ENCODE data around the gene SHKBP1.

Gene SHKBP1

GRCh38 chr19:40588110-40588854 is 11.6 kb downstream of the SHKBP1 start:
- Histone ChIP-seq H3K9ac (ENCODE audit: low read depth, low read length, poor library complexity, severe bottlenecking) (no peak overlapping the region), H3K9me2 (replicated peaks; ENCODE audit: low read depth, low read length) (no peaks in the 10 kb centered on the region), H3K4me3 (ENCODE audit: low read length, poor library complexity, severe bottlenecking) (no peak overlapping the region), H2AFZ (ENCODE audit: low read length) (no peak overlapping the region), H3K4me2 (ENCODE audit: low read depth, low read length, poor library complexity, severe bottlenecking) (no peak overlapping the region), H3K4me1 (ENCODE audit: insufficient read depth, low read length, poor library complexity, severe bottlenecking) (no peaks in the 10 kb centered on the region), H3K27me3 (ENCODE audit: insufficient read depth, low read length, poor library complexity, severe bottlenecking) (no peaks in the 10 kb centered on the region), H3K79me2 (ENCODE audit: insufficient read depth, low read length) (no peaks in the 10 kb centered on the region), H3K9me3 (ENCODE audit: insufficient read depth, low read depth, low read length) (no peaks in the 10 kb centered on the region), H3F3A (ENCODE audit: low read depth) (no peaks in the 10 kb centered on the region), H3K36me3 (ENCODE audit: insufficient read depth, low read length) (no peaks in the 10 kb centered on the region), H4K20me1 (ENCODE audit: insufficient read depth, low read length, poor library complexity, severe bottlenecking) (no peaks in the 10 kb centered on the region)
- no peak for TF ChIP-seq EZH2phosphoT487 (IDR thresholded peaks at IDR 0.05; ENCODE audit: borderline replicate concordance)
- TF ChIP-seq CTCF (conservative IDR thresholded peaks at IDR 0.05; ENCODE audit: low read length): no peak

DNA sequence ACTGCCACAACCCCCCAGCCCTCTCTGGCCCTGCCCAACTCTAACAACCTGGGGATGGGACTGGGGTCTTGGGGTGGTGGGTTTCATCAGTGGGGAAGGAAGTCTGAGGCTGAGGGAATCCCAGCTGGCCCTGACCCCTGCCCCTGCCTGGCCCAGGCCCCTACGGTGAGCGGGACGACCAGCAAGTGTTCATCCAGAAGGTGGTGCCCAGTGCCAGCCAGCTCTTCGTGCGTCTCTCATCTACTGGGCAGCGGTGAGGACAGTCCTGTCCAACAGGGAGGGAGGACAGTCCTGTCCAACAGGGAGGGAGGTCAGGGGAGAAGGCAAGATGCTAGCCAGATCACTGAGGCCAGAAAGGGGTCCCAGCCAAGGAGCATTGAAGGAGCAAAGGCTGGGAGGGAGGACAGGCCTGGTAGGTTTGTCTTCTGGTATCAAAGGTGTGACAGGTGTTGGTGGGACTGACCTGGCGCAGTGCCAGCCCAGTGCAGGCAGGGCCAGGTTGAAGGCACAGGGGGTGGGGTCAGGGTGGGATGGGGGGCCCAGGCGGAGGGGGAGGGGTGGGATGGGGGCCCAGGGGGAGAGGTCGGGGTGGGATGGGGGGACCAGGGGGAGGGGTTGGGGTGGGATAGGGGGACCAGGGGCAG is 12.4 kb downstream of the SHKBP1 start:
- Histone ChIP-seq H3K9me3 (ENCODE audit: insufficient read depth, low read depth, low read length) (no peaks in the 10 kb centered on the region), H3F3A (ENCODE audit: low read depth) (no peaks in the 10 kb centered on the region), H3K9ac (ENCODE audit: low read depth, low read length, poor library complexity, severe bottlenecking) (no peak overlapping the region), H3K27me3 (ENCODE audit: insufficient read depth, low read length, poor library complexity, severe bottlenecking) (no peaks in the 10 kb centered on the region), H4K20me1 (ENCODE audit: insufficient read depth, low read length, poor library complexity, severe bottlenecking) (no peaks in the 10 kb centered on the region), H3K36me3 (ENCODE audit: insufficient read depth, low read length) (no peaks in the 10 kb centered on the region), H3K4me2 (ENCODE audit: low read depth, low read length, poor library complexity, severe bottlenecking) (no peak overlapping the region), H3K4me1 (ENCODE audit: insufficient read depth, low read length, poor library complexity, severe bottlenecking) (no peaks in the 10 kb centered on the region), H2AFZ (ENCODE audit: low read length) (no peak overlapping the region), H3K79me2 (ENCODE audit: insufficient read depth, low read length) (no peaks in the 10 kb centered on the region), H3K9me2 (replicated peaks; ENCODE audit: low read depth, low read length) (no peaks in the 10 kb centered on the region), H3K4me3 (ENCODE audit: low read length, poor library complexity, severe bottlenecking) (no peak overlapping the region)
- no peak for TF ChIP-seq EZH2phosphoT487 (IDR thresholded peaks at IDR 0.05; ENCODE audit: borderline replicate concordance)
- no peak for TF ChIP-seq CTCF (conservative IDR thresholded peaks at IDR 0.05; ENCODE audit: low read length)

GRCh38 chr19:40589591-40590429 is 13.1 kb downstream of the SHKBP1 start:
- Histone ChIP-seq H3K4me2 (ENCODE audit: low read depth, low read length, poor library complexity, severe bottlenecking) (no peak overlapping the region), H4K20me1 (ENCODE audit: insufficient read depth, low read length, poor library complexity, severe bottlenecking) (no peaks in the 10 kb centered on the region), H3K9me2 (replicated peaks; ENCODE audit: low read depth, low read length) (no peaks in the 10 kb centered on the region), H3K36me3 (ENCODE audit: insufficient read depth, low read length) (no peaks in the 10 kb centered on the region), H3K4me1 (ENCODE audit: insufficient read depth, low read length, poor library complexity, severe bottlenecking) (peaks cover 2% of the 10 kb centered on the region), H3K9me3 (ENCODE audit: insufficient read depth, low read depth, low read length) (no peaks in the 10 kb centered on the region), H3K79me2 (ENCODE audit: insufficient read depth, low read length) (no peaks in the 10 kb centered on the region), H3K9ac (ENCODE audit: low read depth, low read length, poor library complexity, severe bottlenecking) (no peak overlapping the region), H3K27me3 (ENCODE audit: insufficient read depth, low read length, poor library complexity, severe bottlenecking) (no peaks in the 10 kb centered on the region), H3K4me3 (ENCODE audit: low read length, poor library complexity, severe bottlenecking) (no peak overlapping the region), H2AFZ (ENCODE audit: low read length) (no peak overlapping the region), H3F3A (ENCODE audit: low read depth) (no peaks in the 10 kb centered on the region)
- TF ChIP-seq CTCF (conservative IDR thresholded peaks at IDR 0.05; ENCODE audit: low read length): no peak
- no peak for TF ChIP-seq EZH2phosphoT487 (IDR thresholded peaks at IDR 0.05; ENCODE audit: borderline replicate concordance)
